Spleen (tissue), 7 donors: ENCODE results near the gene OR52M1.

Experiments used
- POLR2A ChIP-seq, 3 donors: fragments of 450-650 bp; IDR thresholded peaks; one replicate each; pipeline ENCODE4 v1.5.1; 2017; ENCODE audit warnings: antibody characterized with exemption in 3 of 3, mild to moderate bottlenecking in 1 of 3
- TF ChIP-seq, protein P1 (sequence below), 11 experiments: fragments of 200-600 bp in 7 of 11; fragments of 450-650 bp in 4 of 11; sonication (generic) in 4 of 11; IDR thresholded peaks in 8 of 11; conservative IDR thresholded peaks in 3 of 11; 1 replicate in 7 of 11; 2 replicates in 4 of 11; pipeline versions ENCODE4 v1.4.0 to v1.8.0; 2016 to 2021; ENCODE audit warnings: antibody characterized with exemption in 11 of 11, inconsistent platforms in 4 of 11, mild to moderate bottlenecking in 1 of 11
- donor health status: DM: no; HTN: no; CAD: no; lungs with moderate emphysema.
- donor health status: DM: no; HTN: no; CAD: no.
- donor health status: DM: no; HTN: no; CAD: no.

- TF ChIP-seq, protein P1, sequence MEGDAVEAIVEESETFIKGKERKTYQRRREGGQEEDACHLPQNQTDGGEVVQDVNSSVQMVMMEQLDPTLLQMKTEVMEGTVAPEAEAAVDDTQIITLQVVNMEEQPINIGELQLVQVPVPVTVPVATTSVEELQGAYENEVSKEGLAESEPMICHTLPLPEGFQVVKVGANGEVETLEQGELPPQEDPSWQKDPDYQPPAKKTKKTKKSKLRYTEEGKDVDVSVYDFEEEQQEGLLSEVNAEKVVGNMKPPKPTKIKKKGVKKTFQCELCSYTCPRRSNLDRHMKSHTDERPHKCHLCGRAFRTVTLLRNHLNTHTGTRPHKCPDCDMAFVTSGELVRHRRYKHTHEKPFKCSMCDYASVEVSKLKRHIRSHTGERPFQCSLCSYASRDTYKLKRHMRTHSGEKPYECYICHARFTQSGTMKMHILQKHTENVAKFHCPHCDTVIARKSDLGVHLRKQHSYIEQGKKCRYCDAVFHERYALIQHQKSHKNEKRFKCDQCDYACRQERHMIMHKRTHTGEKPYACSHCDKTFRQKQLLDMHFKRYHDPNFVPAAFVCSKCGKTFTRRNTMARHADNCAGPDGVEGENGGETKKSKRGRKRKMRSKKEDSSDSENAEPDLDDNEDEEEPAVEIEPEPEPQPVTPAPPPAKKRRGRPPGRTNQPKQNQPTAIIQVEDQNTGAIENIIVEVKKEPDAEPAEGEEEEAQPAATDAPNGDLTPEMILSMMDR (IDR thresholded peaks at IDR 0.05 in 8 of 11, conservative IDR thresholded peaks at IDR 0.05 in 3 of 11) = no peak
- no peak for TF ChIP-seq POLR2A (IDR thresholded peaks at IDR 0.05)
Observed at GRCh38 chr11:4508886-4509285, 36.1 kb upstream of the OR52M1 start.
